K562 (cell line): ENCODE measurements around the gene KMT2E. TPM values are rescaled to one million over a fixed set of nuclear protein-coding genes. Genes with fewer than 3 reads are reported as not detected.

Experiments used
- BHLHE40 ChIP-seq: IDR thresholded peaks from 2 replicates; pipeline ENCODE4 v1.6.1; 2011; ENCODE audit warnings: low read length, improper control_type of control experiment
- BRD4 ChIP-seq: fragments of 200-600 bp; sonication (generic); IDR thresholded peaks from 2 replicates; pipeline ENCODE4 v1.6.1; 2017; ENCODE audit warnings: inconsistent platforms
- CEBPB ChIP-seq: fragments of 450-650 bp; IDR thresholded peaks from 2 replicates; pipeline ENCODE4 v1.6.1; 2016; ENCODE audit warnings: missing genetic modification characterization, missing compliant biosample characterization
- DEAF1 ChIP-seq: fragments of 450-650 bp; formaldehyde crosslinking; IDR thresholded peaks from 2 replicates; pipeline ENCODE4 v1.4.0; 2020; ENCODE audit warnings: mild to moderate bottlenecking, moderate library complexity
- FOXK2 ChIP-seq, 2 experiments: fragments of 450-650 bp; IDR thresholded peaks in 1 of 2; conservative IDR thresholded peaks in 1 of 2; 2 replicates each; pipeline ENCODE4 v1.6.1; 2016; ENCODE audit warnings: low read depth in 2 of 2, mild to moderate bottlenecking in 1 of 2
- MTA3 ChIP-seq: fragments of 450-650 bp; formaldehyde crosslinking; IDR thresholded peaks from 2 replicates; pipeline ENCODE4 v1.6.1; 2017; ENCODE audit warnings: mild to moderate bottlenecking, borderline replicate concordance
- NFIC ChIP-seq: fragments of 450-650 bp; IDR thresholded peaks from 2 replicates; pipeline ENCODE4 v1.6.1; 2017; ENCODE audit warnings: mild to moderate bottlenecking, inconsistent platforms
- NR1H2 ChIP-seq: sonication (generic); formaldehyde crosslinking; IDR thresholded peaks from 2 replicates; pipeline ENCODE4 v1.4.0; 2020; ENCODE audit warnings: mild to moderate bottlenecking, missing genetic modification reagents
- RBM17 ChIP-seq: fragments of 200-400 bp; formaldehyde crosslinking; IDR thresholded peaks from 2 replicates; pipeline ENCODE4 v1.6.1; 2017; ENCODE audit warnings: low read depth, mild to moderate bottlenecking, low read length, borderline replicate concordance
- RCOR1 ChIP-seq, 2 experiments: IDR thresholded peaks; 2 replicates each; pipeline ENCODE4 v1.6.1; 2012; ENCODE audit warnings: low read depth in 2 of 2, low read length in 2 of 2, borderline replicate concordance in 1 of 2, improper control_type of control experiment in 1 of 2
- SMARCA4 ChIP-seq: fragments of 450-650 bp; IDR thresholded peaks from 2 replicates; pipeline ENCODE4 v1.6.1; 2016
- SRF ChIP-seq, 2 experiments: fragments of 250-450, 450-650 bp in 1 of 2; sonication (Bioruptor Pico) in 1 of 2; sonication (generic) in 1 of 2; formaldehyde crosslinking; IDR thresholded peaks; 2 replicates each; pipeline versions ENCODE4 v1.5.0 to v1.5.1; 2020 to 2022; ENCODE audit warnings: mild to moderate bottlenecking in 1 of 2, missing genetic modification reagents in 1 of 2
- ZC3H11A ChIP-seq: IDR thresholded peaks from 2 replicates; pipeline ENCODE4 v1.6.1; 2012; ENCODE audit warnings: low read depth, low read length, improper control_type of control experiment
- ZNF134 ChIP-seq: fragments of 250-450 bp; sonication (Bioruptor Pico); conservative IDR thresholded peaks from 2 replicates; pipeline ENCODE4 v1.4.0; 2020
- ZNF184 ChIP-seq: sonication (generic); formaldehyde crosslinking; IDR thresholded peaks from 2 replicates; pipeline ENCODE4 v1.5.0; 2020; ENCODE audit warnings: missing genetic modification reagents
- ZNF431 ChIP-seq: sonication (generic); formaldehyde crosslinking; IDR thresholded peaks from 2 replicates; pipeline ENCODE4 v1.8.0; 2022; ENCODE audit warnings: mild to moderate bottlenecking, missing genetic modification reagents
- ZNF77 ChIP-seq: fragments of 250-450 bp; sonication (Bioruptor Pico); IDR thresholded peaks from 2 replicates; pipeline ENCODE4 v1.5.0; 2020
- polyA plus RNA-seq, 8 experiments: library from polyadenylated mRNA; depleted of rRNA in 4 of 8; stranded (reverse) in 5 of 8; unstranded in 3 of 8; fragments of >200 nt; fragmentation: Nextera tagmentation in 2 of 8; fragmentation: Illumina TruSeq in 1 of 8; extraction: Ambion mirVana in 2 of 8; extraction: Trizol in 1 of 8; gene quantifications; 2 replicates each; pipeline versions ENCODE4 v1.2.1 to v1.2.3, GENCODE V29; 2011 to 2014; ENCODE audit warnings: inconsistent platforms in 1 of 8, missing spikeins in 1 of 8
- total RNA-seq, 7 experiments: library from RNA; depleted of rRNA in 6 of 7; stranded (reverse); fragments of >200 nt in 6 of 7; fragmentation: Illumina TruSeq in 2 of 7; extraction: Trizol in 2 of 7; gene quantifications; 2 replicates each; pipeline versions ENCODE4 v1.2.1 to v1.2.3, GENCODE V29; 2011 to 2021; ENCODE audit warnings: low replicate concordance in 1 of 7
- TF ChIP-seq, protein P1 (sequence below): fragments of 450-650 bp; conservative IDR thresholded peaks from 2 replicates; pipeline ENCODE4 v1.6.1; 2016; ENCODE audit warnings: missing genetic modification characterization, low read depth, mild to moderate bottlenecking, control low read depth, missing compliant biosample characterization
- TF ChIP-seq, protein P2 (sequence below), 2 experiments: fragments of 150-350 bp in 1 of 2; IDR thresholded peaks; 2 replicates each; pipeline ENCODE4 v1.6.1; 2012 to 2016; ENCODE audit warnings: low read depth in 2 of 2, low read length in 2 of 2, mild to moderate bottlenecking in 1 of 2, moderate library complexity in 1 of 2
- TF ChIP-seq, protein P3 (sequence below): sonication (generic); formaldehyde crosslinking; IDR thresholded peaks from 2 replicates; pipeline ENCODE4 v1.8.1; 2023; ENCODE audit warnings: mild to moderate bottlenecking, missing genetic modification reagents

Gene KMT2E
- total and polyA plus RNA-seq, 9 of the 15 experiments (the other 6 are each of a cell fraction or from before 2014, with no cell fraction given) = 8.9 to 55.3 (median 38.1) TPM

- TF ChIP-seq, protein P1, sequence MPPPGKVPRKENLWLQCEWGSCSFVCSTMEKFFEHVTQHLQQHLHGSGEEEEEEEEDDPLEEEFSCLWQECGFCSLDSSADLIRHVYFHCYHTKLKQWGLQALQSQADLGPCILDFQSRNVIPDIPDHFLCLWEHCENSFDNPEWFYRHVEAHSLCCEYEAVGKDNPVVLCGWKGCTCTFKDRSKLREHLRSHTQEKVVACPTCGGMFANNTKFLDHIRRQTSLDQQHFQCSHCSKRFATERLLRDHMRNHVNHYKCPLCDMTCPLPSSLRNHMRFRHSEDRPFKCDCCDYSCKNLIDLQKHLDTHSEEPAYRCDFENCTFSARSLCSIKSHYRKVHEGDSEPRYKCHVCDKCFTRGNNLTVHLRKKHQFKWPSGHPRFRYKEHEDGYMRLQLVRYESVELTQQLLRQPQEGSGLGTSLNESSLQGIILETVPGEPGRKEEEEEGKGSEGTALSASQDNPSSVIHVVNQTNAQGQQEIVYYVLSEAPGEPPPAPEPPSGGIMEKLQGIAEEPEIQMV (tag) = 0 out of 2 replicates have a peak, but pooled peaks have one; percentile 11
- TF ChIP-seq NFIC = peak; percentile 100
- no peak for TF ChIP-seq RBM17
- 0 out of 2 replicates have a peak, but pooled peaks have one; percentile 2 for TF ChIP-seq ZNF134 (CRISPR knock-in tag)
- no peak for TF ChIP-seq ZC3H11A
- peak; percentile 53; the same call in 1 of the 2 replicates for TF ChIP-seq BRD4
- peak; percentile 99 for TF ChIP-seq BHLHE40
- TF ChIP-seq CEBPB (tag) = peak; percentile 88
- TF ChIP-seq, protein P2, sequence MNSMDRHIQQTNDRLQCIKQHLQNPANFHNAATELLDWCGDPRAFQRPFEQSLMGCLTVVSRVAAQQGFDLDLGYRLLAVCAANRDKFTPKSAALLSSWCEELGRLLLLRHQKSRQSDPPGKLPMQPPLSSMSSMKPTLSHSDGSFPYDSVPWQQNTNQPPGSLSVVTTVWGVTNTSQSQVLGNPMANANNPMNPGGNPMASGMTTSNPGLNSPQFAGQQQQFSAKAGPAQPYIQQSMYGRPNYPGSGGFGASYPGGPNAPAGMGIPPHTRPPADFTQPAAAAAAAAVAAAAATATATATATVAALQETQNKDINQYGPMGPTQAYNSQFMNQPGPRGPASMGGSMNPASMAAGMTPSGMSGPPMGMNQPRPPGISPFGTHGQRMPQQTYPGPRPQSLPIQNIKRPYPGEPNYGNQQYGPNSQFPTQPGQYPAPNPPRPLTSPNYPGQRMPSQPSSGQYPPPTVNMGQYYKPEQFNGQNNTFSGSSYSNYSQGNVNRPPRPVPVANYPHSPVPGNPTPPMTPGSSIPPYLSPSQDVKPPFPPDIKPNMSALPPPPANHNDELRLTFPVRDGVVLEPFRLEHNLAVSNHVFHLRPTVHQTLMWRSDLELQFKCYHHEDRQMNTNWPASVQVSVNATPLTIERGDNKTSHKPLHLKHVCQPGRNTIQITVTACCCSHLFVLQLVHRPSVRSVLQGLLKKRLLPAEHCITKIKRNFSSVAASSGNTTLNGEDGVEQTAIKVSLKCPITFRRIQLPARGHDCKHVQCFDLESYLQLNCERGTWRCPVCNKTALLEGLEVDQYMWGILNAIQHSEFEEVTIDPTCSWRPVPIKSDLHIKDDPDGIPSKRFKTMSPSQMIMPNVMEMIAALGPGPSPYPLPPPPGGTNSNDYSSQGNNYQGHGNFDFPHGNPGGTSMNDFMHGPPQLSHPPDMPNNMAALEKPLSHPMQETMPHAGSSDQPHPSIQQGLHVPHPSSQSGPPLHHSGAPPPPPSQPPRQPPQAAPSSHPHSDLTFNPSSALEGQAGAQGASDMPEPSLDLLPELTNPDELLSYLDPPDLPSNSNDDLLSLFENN (IDR thresholded peaks at IDR 0.05; ENCODE audit: low read depth in 2 of 2, low read length in 2 of 2) = peak in 1 of 2 experiments; percentile 84; a peak in 2 of 4 replicates
- peak; percentile 88 to 93 for TF ChIP-seq RCOR1 (IDR thresholded peaks at IDR 0.05; ENCODE audit: borderline replicate concordance in 1 of 2, low read depth in 2 of 2, low read length in 2 of 2)
- peak in 1 of 2 experiments; percentile 8; a peak in 2 of 4 replicates for TF ChIP-seq SRF (CRISPR knock-in tag; IDR thresholded peaks at IDR 0.05)
- TF ChIP-seq ZNF431 (CRISPR knock-in tag) = peak; percentile 63
- peak; percentile 68 to 83 for TF ChIP-seq FOXK2 (conservative IDR thresholded peaks at IDR 0.05 in 1 of 2, IDR thresholded peaks at IDR 0.05 in 1 of 2; ENCODE audit: low read depth in 2 of 2)
- no peak for TF ChIP-seq NR1H2 (CRISPR knock-in tag)
- TF ChIP-seq DEAF1 (CRISPR knock-in tag) = no peak
- peak; percentile 91 for TF ChIP-seq MTA3
- TF ChIP-seq ZNF77 (CRISPR knock-in tag) = no peak
- TF ChIP-seq ZNF184 (CRISPR knock-in tag) = no peak
- TF ChIP-seq, protein P3, sequence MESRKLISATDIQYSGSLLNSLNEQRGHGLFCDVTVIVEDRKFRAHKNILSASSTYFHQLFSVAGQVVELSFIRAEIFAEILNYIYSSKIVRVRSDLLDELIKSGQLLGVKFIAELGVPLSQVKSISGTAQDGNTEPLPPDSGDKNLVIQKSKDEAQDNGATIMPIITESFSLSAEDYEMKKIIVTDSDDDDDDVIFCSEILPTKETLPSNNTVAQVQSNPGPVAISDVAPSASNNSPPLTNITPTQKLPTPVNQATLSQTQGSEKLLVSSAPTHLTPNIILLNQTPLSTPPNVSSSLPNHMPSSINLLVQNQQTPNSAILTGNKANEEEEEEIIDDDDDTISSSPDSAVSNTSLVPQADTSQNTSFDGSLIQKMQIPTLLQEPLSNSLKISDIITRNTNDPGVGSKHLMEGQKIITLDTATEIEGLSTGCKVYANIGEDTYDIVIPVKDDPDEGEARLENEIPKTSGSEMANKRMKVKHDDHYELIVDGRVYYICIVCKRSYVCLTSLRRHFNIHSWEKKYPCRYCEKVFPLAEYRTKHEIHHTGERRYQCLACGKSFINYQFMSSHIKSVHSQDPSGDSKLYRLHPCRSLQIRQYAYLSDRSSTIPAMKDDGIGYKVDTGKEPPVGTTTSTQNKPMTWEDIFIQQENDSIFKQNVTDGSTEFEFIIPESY (CRISPR knock-in tag) = peak; percentile 73
- TF ChIP-seq SMARCA4 = peak; percentile 89
These were observed 1.3 kb upstream of the KMT2E start (continued) for GRCh38 chr7:105012503-105013220.
